OCI-LY7 (cell line): Measurements from ENCODE around the gene SBF2. TPM values are rescaled to one million over a fixed set of nuclear protein-coding genes. Genes with fewer than 3 reads are reported as not detected.
A peak's percentile ranks its signal among the peaks of the same experiment; 100 is the strongest.

Experiments used
- BruUV-seq: library from RNA; stranded (reverse); fragments of 400-500 nt; replicated peaks from 2 replicates; lab custom pipeline; 2021; lab: Mats Ljungman, UMichigan
- CTCF ChIA-PET: fragments of 300-600 bp; sonication (Branson Sonifier 250); formaldehyde crosslinking; loops from one replicate; lab custom pipeline; 2022; ENCODE audit warnings: antibody characterized with exemption; ENCODE audit not compliant: unreplicated experiment; lab: Charles Lee
- POLR2A ChIA-PET: fragments of 300-600 bp; sonication (Branson Sonifier 250); formaldehyde crosslinking; loops from one replicate; lab custom pipeline; 2022; ENCODE audit warnings: antibody characterized with exemption; lab: Charles Lee
- DNase-seq: peaks from one replicate; pipeline ENCODE4 v3.0.0-alpha.2; 2015; ENCODE audit warnings: low spot score
- H2AFZ ChIP-seq: fragments of 200-600 bp; sonication (generic), shearing (Covaris generic); 2 replicates; pipeline ENCODE4 v1.6.1; 2014; ENCODE audit warnings: mild to moderate bottlenecking, antibody characterized with exemption, low read length, moderate library complexity
- H3K27ac ChIP-seq: fragments of 200-600 bp; sonication (generic); 2 replicates; pipeline ENCODE4 v1.5.1; 2014; ENCODE audit warnings: mixed run types, low read depth, mild to moderate bottlenecking, moderate library complexity, low read length, inconsistent platforms; ENCODE audit not compliant: poor library complexity, severe bottlenecking
- H3K36me3 ChIP-seq: fragments of 200-600 bp; sonication (generic); 2 replicates; pipeline ENCODE4 v1.6.1; 2014; ENCODE audit warnings: mild to moderate bottlenecking, antibody characterized with exemption, low read length, moderate library complexity, mixed read lengths; ENCODE audit not compliant: insufficient read depth
- H3K4me1 ChIP-seq: fragments of 200-600 bp; sonication (generic); 2 replicates; pipeline ENCODE4 v1.5.1; 2014; ENCODE audit warnings: mild to moderate bottlenecking, low read length; ENCODE audit not compliant: insufficient read depth, poor library complexity, severe bottlenecking
- H3K4me2 ChIP-seq: fragments of 200-600 bp; sonication (generic); 2 replicates; pipeline ENCODE4 v1.6.1; 2014; ENCODE audit warnings: mild to moderate bottlenecking, low read length
- H3K4me3 ChIP-seq: fragments of 200-600 bp; sonication (generic); 2 replicates; pipeline ENCODE4 v1.5.1; 2014; ENCODE audit warnings: mild to moderate bottlenecking, low read depth, low read length; ENCODE audit not compliant: poor library complexity, severe bottlenecking
- H3K79me2 ChIP-seq: fragments of 200-600 bp; sonication (generic); 2 replicates; pipeline ENCODE4 v1.6.1; 2016; ENCODE audit warnings: low read depth, mild to moderate bottlenecking, low read length, moderate library complexity, mixed read lengths; ENCODE audit not compliant: insufficient read depth
- H3K9me2 ChIP-seq: fragments of 200-600 bp; sonication (generic); 2 replicates; pipeline ENCODE4 v1.6.1; 2016; ENCODE audit warnings: mild to moderate bottlenecking, low read length, mixed read lengths; ENCODE audit not compliant: insufficient read depth
- H3K9me3 ChIP-seq: fragments of 200-600 bp; sonication (generic); 2 replicates; pipeline ENCODE4 v1.6.1; 2014; ENCODE audit warnings: mild to moderate bottlenecking, mixed run types, low read length, mixed read lengths
- H4K20me1 ChIP-seq: fragments of 200-600 bp; sonication (generic); 2 replicates; pipeline ENCODE4 v1.6.1; 2014; ENCODE audit warnings: mild to moderate bottlenecking, antibody characterized with exemption, low read length, moderate library complexity, mixed read lengths; ENCODE audit not compliant: insufficient read depth
- EZH2phosphoT487 ChIP-seq: fragments of 200-600 bp; sonication (generic); IDR thresholded peaks from 2 replicates; pipeline ENCODE4 v1.6.1; 2018; ENCODE audit warnings: low read depth, borderline replicate concordance, mild to moderate bottlenecking, mixed run types, antibody characterized with exemption, low read length, moderate library complexity, mixed read lengths
- intact Hi-C: fragments of 100-400 bp; cut with micrococcal nuclease; formaldehyde crosslinking; loops from one replicate; pipeline ENCODE4 v1.10.0; 2022; ENCODE audit not compliant: unreplicated experiment
- total RNA-seq, 2 experiments: library from RNA; depleted of rRNA in 1 of 2; stranded (reverse); fragments of >200 nt in 1 of 2; shearing (Covaris generic) in 1 of 2; gene quantifications; 2 replicates each; pipeline ENCODE4 v1.2.3, GENCODE V29; 2014 to 2022
- TF ChIP-seq, protein P1 (sequence below): fragments of 200-600 bp; sonication (generic); conservative IDR thresholded peaks from 2 replicates; pipeline ENCODE4 v1.5.1; 2014; ENCODE audit warnings: mild to moderate bottlenecking, antibody characterized with exemption, low read length, moderate library complexity, mixed read lengths

SBF2 gene
- total RNA-seq, 2 experiments from 2014 or later: 12.9 to 14.3 TPM

DNA sequence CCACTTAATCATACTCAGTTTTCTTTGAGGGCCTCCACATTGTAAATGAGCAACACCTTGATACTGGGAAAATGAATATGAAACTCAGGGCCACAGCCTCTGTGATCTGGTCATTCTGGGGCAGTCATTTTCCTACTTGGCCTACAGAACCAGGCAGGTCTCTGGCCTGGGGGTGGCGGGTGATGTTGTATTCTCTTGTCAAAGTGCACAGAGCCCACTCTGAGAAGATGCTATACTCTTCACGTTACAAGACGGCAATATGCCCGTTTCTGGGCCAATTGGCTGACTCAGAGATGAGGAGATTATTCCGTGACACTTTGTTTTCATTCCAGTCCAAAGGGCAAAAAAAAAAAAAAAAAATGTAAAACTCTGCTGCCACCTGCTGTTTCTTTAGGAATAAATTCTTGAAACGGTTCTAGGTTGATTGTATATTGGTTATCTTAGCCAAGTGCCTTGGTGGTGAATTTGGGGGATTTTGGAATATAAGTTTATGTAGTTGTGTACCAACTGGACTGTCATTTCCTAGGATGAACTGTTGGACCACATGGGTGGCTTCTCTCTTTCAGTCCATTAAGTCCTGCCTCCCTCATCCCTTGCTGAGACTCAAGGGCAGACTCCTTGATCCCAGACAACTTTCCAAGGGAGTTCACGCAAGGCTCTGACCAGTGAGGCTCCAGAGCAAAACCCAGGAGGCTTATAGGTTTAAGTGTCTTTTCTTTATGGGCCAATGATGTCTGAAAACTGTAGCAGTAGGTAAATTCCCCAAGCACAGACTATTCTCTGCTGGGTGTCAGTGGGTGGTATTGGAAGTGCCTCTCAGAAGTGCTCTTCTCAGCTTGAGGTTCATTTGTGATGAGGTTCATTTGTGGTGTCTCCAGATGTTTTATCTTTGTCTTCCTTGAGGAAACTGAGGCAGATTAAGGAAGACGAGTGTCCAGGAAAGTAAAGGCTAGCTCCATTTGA is 29.1 kb upstream of the SBF2 start:
- ChIA-PET POLR2A (interaction anchor here (0.6 kb wide), 2 partner anchors 13 to 115 kb away, joined by 3 to 4 read pairs; no protein-coding TSS in a partner anchor), CTCF (interaction anchor here (0.5 kb wide), 1 partner anchor 194 kb away, joined by 3 read pairs; no protein-coding TSS in a partner anchor)
- DNase-seq: peak; percentile 76
- no peaks in the 10 kb centered on the region for H4K20me1 ChIP-seq
- no peaks in the 10 kb centered on the region for H3K9me2 ChIP-seq
- no peaks in the 10 kb centered on the region for H3K79me2 ChIP-seq
- H3K4me2 ChIP-seq: peak overlapping the region; percentile 54
- H3K36me3 ChIP-seq: no peaks in the 10 kb centered on the region
- no TSS peak for BruUV-seq
- intact Hi-C loops: loop anchor here (1.0 to 5.0 kb wide), 3 partner anchors 115 to 564 kb away; no protein-coding TSS in a partner anchor
- peak overlapping the region; percentile 5 for H3K27ac ChIP-seq
- H3K4me1 ChIP-seq: peaks cover 40% of the 10 kb centered on the region
- H2AFZ ChIP-seq: peak overlapping the region; percentile 79
- TF ChIP-seq, protein P1, sequence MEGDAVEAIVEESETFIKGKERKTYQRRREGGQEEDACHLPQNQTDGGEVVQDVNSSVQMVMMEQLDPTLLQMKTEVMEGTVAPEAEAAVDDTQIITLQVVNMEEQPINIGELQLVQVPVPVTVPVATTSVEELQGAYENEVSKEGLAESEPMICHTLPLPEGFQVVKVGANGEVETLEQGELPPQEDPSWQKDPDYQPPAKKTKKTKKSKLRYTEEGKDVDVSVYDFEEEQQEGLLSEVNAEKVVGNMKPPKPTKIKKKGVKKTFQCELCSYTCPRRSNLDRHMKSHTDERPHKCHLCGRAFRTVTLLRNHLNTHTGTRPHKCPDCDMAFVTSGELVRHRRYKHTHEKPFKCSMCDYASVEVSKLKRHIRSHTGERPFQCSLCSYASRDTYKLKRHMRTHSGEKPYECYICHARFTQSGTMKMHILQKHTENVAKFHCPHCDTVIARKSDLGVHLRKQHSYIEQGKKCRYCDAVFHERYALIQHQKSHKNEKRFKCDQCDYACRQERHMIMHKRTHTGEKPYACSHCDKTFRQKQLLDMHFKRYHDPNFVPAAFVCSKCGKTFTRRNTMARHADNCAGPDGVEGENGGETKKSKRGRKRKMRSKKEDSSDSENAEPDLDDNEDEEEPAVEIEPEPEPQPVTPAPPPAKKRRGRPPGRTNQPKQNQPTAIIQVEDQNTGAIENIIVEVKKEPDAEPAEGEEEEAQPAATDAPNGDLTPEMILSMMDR: peak; percentile 87
- no peak for TF ChIP-seq EZH2phosphoT487
- H3K9me3 ChIP-seq: no peaks in the 10 kb centered on the region
- H3K4me3 ChIP-seq: peak overlapping the region; percentile 8

DNA sequence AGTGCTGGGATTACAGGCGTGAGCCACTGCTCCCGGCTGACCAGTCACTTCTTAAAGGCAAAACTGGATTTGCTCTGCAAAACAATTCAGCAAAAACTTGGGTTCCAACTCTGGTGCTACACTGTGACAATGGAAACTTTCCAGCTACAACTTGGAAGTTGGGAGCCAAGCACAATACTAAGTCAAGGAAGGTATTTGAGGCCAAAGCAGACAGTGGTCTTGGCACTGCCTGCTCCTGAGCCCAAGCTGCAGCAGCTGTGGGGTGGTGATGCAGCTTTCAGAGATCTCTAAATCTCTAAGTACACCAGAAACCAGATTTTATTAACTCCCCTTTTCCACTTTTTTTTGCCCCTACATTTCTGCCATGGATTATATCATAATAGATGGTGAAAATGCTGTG is 28.4 kb upstream of the SBF2 start:
- TF ChIP-seq EZH2phosphoT487: no peak
- TF ChIP-seq, protein P1: no peak
- POLR2A ChIA-PET: interaction anchor here (1.1 kb wide), 1 partner anchor 111 kb away, joined by 3 read pairs; no protein-coding TSS in a partner anchor
- DNase-seq: no peak
- no peaks in the 10 kb centered on the region for H3K79me2 ChIP-seq
- H3K4me3 ChIP-seq: no peak overlapping the region
- BruUV-seq: no TSS peak
- no peaks in the 10 kb centered on the region for H3K36me3 ChIP-seq
- peaks cover 47% of the 10 kb centered on the region for H3K4me1 ChIP-seq
- H3K9me2 ChIP-seq: no peaks in the 10 kb centered on the region
- CTCF ChIA-PET: no interaction called here
- peak overlapping the region; percentile 5 for H3K27ac ChIP-seq
- peak overlapping the region; percentile 79 for H2AFZ ChIP-seq
- no peaks in the 10 kb centered on the region for H3K9me3 ChIP-seq
- intact Hi-C loops: loop anchor here (1.0 to 5.0 kb wide), 2 partner anchors 245 to 563 kb away; no protein-coding TSS in a partner anchor
- H4K20me1 ChIP-seq: no peaks in the 10 kb centered on the region
- H3K4me2 ChIP-seq: peak overlapping the region; percentile 54
